ENCODE measurements around the gene ACSF3. TPM values are rescaled to one million over a fixed set of nuclear protein-coding genes. Genes with fewer than 3 reads are reported as not detected.

ACSF3 gene
- polyA plus RNA-seq, 1 donor from 2014 or later, result 20.8 TPM

DNA sequence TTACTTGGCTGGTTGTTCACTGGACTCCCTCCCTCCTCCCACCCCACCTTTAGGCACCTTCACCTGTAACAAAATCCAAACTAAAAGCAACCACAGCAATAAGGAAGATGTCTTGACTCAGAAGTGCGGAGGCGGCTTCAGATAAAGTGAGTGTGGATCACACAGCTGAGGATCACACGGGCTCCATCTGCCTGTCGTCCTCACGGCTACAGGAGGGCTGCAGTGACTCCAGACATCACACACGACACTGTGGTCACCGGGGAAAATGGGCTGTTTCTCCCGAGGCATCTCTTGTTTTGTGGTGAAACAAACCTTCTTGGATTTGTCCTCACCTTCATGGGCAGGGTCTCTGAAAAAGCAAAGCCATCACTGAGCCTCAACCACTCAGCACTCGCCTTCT, 7.9 kb upstream of the ACSF3 start:
- no peaks in the 10 kb centered on the region for H3K79me2 ChIP-seq (replicated peaks; ENCODE audit: insufficient read depth, low read length)
- H2AFZ ChIP-seq (ENCODE audit: low read depth, low read length), result no peak overlapping the region
- no peaks in the 10 kb centered on the region for H3K36me3 ChIP-seq (ENCODE audit: insufficient read depth, low read length)
- TF ChIP-seq EP300 (conservative IDR thresholded peaks at IDR 0.05; ENCODE audit: poor library complexity, severe bottlenecking) (no peak), MXI1 (conservative IDR thresholded peaks at IDR 0.05; ENCODE audit: poor library complexity, severe bottlenecking) (no peak), RAD21 (conservative IDR thresholded peaks at IDR 0.05) (no peak), POLR2AphosphoS5 (IDR thresholded peaks at IDR 0.05) (no peak), SMC3 (conservative IDR thresholded peaks at IDR 0.05; ENCODE audit: poor library complexity) (no peak), EZH2 (IDR thresholded peaks at IDR 0.05; ENCODE audit: borderline replicate concordance, insufficient read depth, low read length, poor library complexity, severe bottlenecking) (no peak), REST (IDR thresholded peaks at IDR 0.05; ENCODE audit: borderline replicate concordance) (no peak), TAF1 (IDR thresholded peaks at IDR 0.05; ENCODE audit: low read depth) (no peak), CTCF (IDR thresholded peaks at IDR 0.05; ENCODE audit: poor library complexity, severe bottlenecking) (no peak)
- no peaks in the 10 kb centered on the region for H3K9me3 ChIP-seq (ENCODE audit: low read length)
- H3K27me3 ChIP-seq (ENCODE audit: insufficient read depth, low read depth, low read length), result no peaks in the 10 kb centered on the region
- no peak overlapping the region for H3K4me3 ChIP-seq (ENCODE audit: low read length)
- H3F3A ChIP-seq (ENCODE audit: insufficient read depth, low read length, poor library complexity, severe bottlenecking), result no peaks in the 10 kb centered on the region
- no peaks in the 10 kb centered on the region for H4K20me1 ChIP-seq (ENCODE audit: insufficient read depth)
- H3K4me2 ChIP-seq (ENCODE audit: low read length), result no peak overlapping the region
- no peaks in the 10 kb centered on the region for H3K9me2 ChIP-seq (ENCODE audit: insufficient read depth, low read length)
- H3K27ac ChIP-seq (ENCODE audit: low read length), result no peak overlapping the region
- H3K9ac ChIP-seq (ENCODE audit: low read length), result no peak overlapping the region

DNA sequence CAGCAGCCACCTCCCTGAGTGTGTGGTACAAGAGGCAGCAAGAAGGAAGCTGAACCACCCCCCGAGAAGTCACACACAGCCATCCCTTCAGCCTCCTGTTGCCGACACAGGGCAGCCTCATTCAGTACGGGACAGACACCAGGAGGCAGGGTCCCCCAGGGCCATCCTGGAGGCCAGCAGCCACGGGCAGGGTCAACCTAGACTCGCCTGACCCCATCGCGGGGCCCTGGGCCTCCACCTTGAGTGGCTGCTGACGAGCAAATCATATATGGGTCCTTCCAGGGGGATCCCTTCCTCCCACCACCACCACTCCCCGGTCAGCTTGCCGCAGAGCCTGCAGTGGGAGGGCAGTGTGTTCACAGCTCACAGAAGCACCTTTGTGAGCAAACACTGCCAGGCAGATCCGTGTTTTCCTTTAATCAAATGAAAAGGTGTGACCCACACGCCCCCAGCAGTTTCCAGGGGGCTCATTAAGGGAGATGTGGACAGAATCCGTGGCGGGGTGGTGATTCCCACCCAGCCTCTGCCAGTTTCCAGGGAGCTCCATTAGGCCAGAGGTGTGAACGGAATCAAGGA, 5.6 kb upstream of the ACSF3 start:
- Histone ChIP-seq H3F3A (ENCODE audit: insufficient read depth, low read length, poor library complexity, severe bottlenecking) (no peaks in the 10 kb centered on the region), H3K9me3 (ENCODE audit: low read length) (no peaks in the 10 kb centered on the region), H3K4me2 (ENCODE audit: low read length) (no peak overlapping the region), H3K27me3 (ENCODE audit: insufficient read depth, low read depth, low read length) (peaks cover 2% of the 10 kb centered on the region), H3K9ac (ENCODE audit: low read length) (no peak overlapping the region), H3K4me3 (ENCODE audit: low read length) (no peak overlapping the region), H2AFZ (ENCODE audit: low read depth, low read length) (no peak overlapping the region), H3K36me3 (ENCODE audit: insufficient read depth, low read length) (no peaks in the 10 kb centered on the region), H3K27ac (ENCODE audit: low read length) (no peak overlapping the region), H3K9me2 (ENCODE audit: insufficient read depth, low read length) (no peaks in the 10 kb centered on the region), H4K20me1 (ENCODE audit: insufficient read depth) (no peaks in the 10 kb centered on the region), H3K79me2 (replicated peaks; ENCODE audit: insufficient read depth, low read length) (no peaks in the 10 kb centered on the region)
- no peak for TF ChIP-seq EZH2 (IDR thresholded peaks at IDR 0.05; ENCODE audit: borderline replicate concordance, insufficient read depth, low read length, poor library complexity, severe bottlenecking)
- no peak for TF ChIP-seq CTCF (IDR thresholded peaks at IDR 0.05; ENCODE audit: poor library complexity, severe bottlenecking)
- no peak for TF ChIP-seq MXI1 (conservative IDR thresholded peaks at IDR 0.05; ENCODE audit: poor library complexity, severe bottlenecking)
- no peak for TF ChIP-seq EP300 (conservative IDR thresholded peaks at IDR 0.05; ENCODE audit: poor library complexity, severe bottlenecking)
- TF ChIP-seq TAF1 (IDR thresholded peaks at IDR 0.05; ENCODE audit: low read depth), result no peak
- TF ChIP-seq SMC3 (conservative IDR thresholded peaks at IDR 0.05; ENCODE audit: poor library complexity), result no peak
- TF ChIP-seq RAD21 (conservative IDR thresholded peaks at IDR 0.05), result no peak
- no peak for TF ChIP-seq POLR2AphosphoS5 (IDR thresholded peaks at IDR 0.05)
- TF ChIP-seq REST (IDR thresholded peaks at IDR 0.05; ENCODE audit: borderline replicate concordance), result no peak

Measured in neural cell (in vitro differentiated cells).